BE2C (cell line): ENCODE data around the gene ZNF358.

ENCODE experiments used
- DNase-seq: peaks from one replicate; pipeline ENCODE4 v3.0.0-alpha.2; 2020
- H3K27me3 ChIP-seq: fragments of 250-450 bp; sonication (Bioruptor Pico); 2 replicates; pipeline ENCODE4 v1.5.1; 2020; ENCODE audit warnings: mild to moderate bottlenecking
- H3K36me3 ChIP-seq: fragments of 250-450 bp; sonication (Bioruptor Pico); 2 replicates; pipeline ENCODE4 v1.5.1; 2020; ENCODE audit warnings: mild to moderate bottlenecking
- H3K4me1 ChIP-seq: fragments of 250-450 bp; sonication (Bioruptor Pico); 2 replicates; pipeline ENCODE4 v1.5.1; 2020
- H3K4me3 ChIP-seq: 2 replicates; pipeline ENCODE4 v1.5.1; 2011; ENCODE audit warnings: low read depth, low read length
- H3K9me3 ChIP-seq: fragments of 250-450 bp; sonication (Bioruptor Pico); 2 replicates; pipeline ENCODE4 v1.5.1; 2020
- TF ChIP-seq, protein P1 (sequence below): IDR thresholded peaks from 2 replicates; pipeline ENCODE4 v1.5.1; 2012; ENCODE audit warnings: mild to moderate bottlenecking, low read depth, low read length

ZNF358 gene

DNA sequence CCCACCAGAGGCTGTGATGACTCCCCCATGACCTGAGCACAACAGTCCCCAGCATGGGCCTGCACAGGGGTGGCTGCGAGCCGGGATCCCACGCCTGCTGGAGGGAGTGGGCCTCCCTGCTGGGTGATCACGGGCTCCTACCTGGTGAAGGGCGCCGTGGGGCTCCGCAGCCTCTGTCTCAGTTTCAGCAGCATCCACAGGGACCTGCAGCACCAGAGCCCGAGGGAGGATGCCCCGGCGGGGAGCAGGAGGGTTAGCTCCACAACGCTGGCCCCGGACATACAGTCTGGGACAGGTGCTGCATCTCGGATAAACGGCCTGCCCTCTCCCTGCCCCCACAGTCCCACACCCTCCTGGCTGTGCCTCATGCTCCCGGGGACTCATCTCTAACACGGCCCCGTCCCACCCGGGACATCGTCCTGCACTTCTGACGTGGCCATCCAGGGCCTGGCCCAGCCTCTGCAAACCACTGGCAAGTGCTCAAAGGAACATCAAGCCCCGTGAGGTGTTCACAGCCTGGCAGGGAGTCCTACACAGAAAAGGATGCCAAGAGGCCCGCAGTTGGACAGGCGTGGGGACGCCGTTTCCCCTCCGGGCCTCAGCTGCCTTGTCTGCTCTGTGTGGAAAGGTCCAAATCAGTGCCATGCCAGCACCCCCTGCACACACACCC is 37.6 kb upstream of the ZNF358 start:
- H3K27me3 ChIP-seq: no peaks in the 10 kb centered on the region
- H3K36me3 ChIP-seq: no peaks in the 10 kb centered on the region
- no peak overlapping the region for H3K4me3 ChIP-seq
- DNase-seq: no peak
- TF ChIP-seq, protein P1, sequence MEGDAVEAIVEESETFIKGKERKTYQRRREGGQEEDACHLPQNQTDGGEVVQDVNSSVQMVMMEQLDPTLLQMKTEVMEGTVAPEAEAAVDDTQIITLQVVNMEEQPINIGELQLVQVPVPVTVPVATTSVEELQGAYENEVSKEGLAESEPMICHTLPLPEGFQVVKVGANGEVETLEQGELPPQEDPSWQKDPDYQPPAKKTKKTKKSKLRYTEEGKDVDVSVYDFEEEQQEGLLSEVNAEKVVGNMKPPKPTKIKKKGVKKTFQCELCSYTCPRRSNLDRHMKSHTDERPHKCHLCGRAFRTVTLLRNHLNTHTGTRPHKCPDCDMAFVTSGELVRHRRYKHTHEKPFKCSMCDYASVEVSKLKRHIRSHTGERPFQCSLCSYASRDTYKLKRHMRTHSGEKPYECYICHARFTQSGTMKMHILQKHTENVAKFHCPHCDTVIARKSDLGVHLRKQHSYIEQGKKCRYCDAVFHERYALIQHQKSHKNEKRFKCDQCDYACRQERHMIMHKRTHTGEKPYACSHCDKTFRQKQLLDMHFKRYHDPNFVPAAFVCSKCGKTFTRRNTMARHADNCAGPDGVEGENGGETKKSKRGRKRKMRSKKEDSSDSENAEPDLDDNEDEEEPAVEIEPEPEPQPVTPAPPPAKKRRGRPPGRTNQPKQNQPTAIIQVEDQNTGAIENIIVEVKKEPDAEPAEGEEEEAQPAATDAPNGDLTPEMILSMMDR: no peak
- H3K4me1 ChIP-seq: peaks cover 6% of the 10 kb centered on the region
- no peaks in the 10 kb centered on the region for H3K9me3 ChIP-seq

DNA sequence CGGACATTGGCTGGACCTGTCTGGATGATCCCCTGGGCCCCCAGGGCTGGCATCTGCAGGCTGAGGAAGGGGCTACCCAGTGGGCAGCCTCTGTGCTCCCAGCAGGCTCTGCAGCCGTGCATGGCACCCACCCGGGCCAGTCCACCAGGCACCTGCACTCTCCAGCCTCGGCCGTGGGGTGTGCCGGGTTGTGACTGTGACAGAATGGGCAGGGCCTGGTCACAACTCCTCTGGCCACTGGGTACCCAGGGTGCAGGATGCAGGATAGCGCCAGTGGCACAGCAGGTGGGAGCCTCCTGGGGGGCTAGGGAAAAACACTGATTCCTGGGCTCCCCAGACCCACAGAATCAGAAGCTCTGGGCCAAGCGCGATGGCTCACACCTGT is 37.1 kb upstream of the ZNF358 start:
- Histone ChIP-seq H3K4me1 (peaks cover 8% of the 10 kb centered on the region), H3K4me3 (no peak overlapping the region), H3K36me3 (no peaks in the 10 kb centered on the region), H3K9me3 (no peaks in the 10 kb centered on the region), H3K27me3 (no peaks in the 10 kb centered on the region)
- TF ChIP-seq, protein P1: no peak
- no peak for DNase-seq

DNA sequence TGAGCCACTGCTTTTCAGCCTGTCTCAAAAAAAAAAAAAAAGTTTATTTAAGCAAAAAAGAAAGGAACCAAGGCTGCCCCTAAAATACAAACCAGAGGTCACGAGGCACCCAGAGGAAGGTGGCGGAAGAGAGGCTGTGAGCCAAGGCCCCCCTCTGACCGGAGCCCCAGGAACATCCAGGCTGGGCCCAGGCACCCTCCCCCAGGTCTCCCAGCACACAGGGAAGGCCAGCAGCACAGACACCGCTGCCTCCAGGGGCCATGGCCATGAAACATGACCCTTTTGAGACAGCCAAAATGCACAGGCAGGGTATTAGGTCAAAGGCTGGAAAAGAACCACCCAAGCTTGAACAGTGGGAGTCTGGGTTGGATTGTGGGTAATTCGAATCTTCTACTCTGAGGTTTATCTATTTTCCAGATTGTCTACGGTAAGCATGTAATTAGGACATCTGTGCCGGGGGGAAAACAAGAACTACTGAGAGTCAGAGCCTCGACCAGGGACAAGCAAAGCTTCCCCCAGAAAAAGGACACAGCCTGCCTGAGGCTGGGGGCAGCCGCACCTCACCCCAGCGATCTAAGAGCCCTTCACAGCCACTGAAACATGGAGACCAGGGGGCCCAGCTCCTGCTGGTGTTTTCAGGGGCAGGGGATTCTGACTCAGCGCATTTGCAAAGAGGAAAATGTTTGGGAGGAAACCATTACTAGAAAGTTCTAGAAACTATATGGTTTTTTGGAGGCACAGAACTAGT is 35.5 kb upstream of the ZNF358 start:
- DNase-seq: no peak
- TF ChIP-seq, protein P1: no peak
- H3K36me3 ChIP-seq: no peaks in the 10 kb centered on the region
- no peaks in the 10 kb centered on the region for H3K27me3 ChIP-seq
- H3K4me3 ChIP-seq: no peak overlapping the region
- H3K9me3 ChIP-seq: no peaks in the 10 kb centered on the region
- peaks cover 8% of the 10 kb centered on the region for H3K4me1 ChIP-seq

DNA sequence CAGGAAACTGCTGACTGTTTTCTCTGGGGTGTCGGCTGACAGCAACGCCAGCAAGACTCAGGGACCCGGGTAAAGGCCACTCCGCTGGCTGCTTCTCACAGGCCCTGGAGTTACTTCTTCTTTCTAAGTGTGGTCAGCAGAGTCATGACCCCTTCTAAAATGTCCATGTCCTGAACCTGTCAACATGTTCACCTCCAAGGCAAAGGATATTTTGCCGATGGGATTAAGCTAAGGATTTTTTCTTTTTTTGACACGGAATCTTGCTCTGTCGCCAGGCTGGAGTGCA is 35.0 kb upstream of the ZNF358 start:
- peaks cover 8% of the 10 kb centered on the region for H3K4me1 ChIP-seq
- no peaks in the 10 kb centered on the region for H3K36me3 ChIP-seq
- TF ChIP-seq, protein P1: no peak
- no peak overlapping the region for H3K4me3 ChIP-seq
- DNase-seq: no peak
- no peaks in the 10 kb centered on the region for H3K9me3 ChIP-seq
- H3K27me3 ChIP-seq: no peaks in the 10 kb centered on the region

DNA sequence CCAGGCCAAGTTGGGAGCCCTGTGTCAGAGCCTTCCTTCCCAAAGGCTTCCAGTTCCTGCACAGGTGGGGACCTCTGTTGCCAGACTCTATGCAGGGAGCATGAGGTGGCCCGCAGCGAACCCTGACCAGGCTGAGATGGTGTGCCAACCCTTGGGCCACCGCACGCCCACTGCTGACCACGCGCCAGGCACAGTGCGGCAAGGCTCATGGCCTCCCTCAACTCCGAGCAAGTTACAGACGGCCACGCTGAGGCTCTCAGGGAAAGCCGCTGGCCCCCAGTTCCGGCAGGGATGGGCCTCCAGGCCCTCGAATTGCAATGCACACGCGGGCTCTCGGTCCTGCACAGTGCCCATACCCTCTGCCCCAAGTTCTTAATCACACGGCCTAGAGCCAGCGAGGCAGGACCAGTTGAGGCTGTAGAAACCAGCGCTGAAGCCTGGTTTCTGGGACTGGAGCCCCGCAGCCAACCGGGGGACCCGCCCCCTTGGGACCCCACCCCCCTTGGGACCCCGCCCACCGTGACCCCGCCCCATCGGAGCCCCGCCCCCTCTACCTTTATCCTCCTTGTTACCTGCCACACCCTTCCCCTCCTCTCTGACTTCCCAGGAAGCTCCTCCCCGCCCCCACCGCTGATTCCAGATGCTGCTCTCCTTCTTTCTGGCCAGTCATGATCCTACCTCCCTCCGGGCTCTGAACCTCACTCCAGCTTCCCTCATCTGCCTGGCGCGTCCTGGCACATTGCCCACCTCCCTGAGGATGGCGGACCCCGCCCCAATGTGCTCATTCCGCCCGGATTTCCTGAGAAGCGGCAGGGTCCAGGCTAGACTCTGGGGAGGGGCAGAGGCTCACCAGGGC is 33.1 kb upstream of the ZNF358 start:
- TF ChIP-seq, protein P1: no peak
- Histone ChIP-seq H3K4me3 (peak overlapping the region; percentile 59), H3K9me3 (no peaks in the 10 kb centered on the region), H3K27me3 (no peaks in the 10 kb centered on the region), H3K36me3 (no peaks in the 10 kb centered on the region), H3K4me1 (peaks cover 8% of the 10 kb centered on the region)
- peak; percentile 87 for DNase-seq
